ENCODE results near the gene KCNG2. TPM values are rescaled to one million over a fixed set of nuclear protein-coding genes. Genes with fewer than 3 reads are reported as not detected.

Gene KCNG2
- total RNA-seq, 1 donor, result under 0.01 TPM

DNA sequence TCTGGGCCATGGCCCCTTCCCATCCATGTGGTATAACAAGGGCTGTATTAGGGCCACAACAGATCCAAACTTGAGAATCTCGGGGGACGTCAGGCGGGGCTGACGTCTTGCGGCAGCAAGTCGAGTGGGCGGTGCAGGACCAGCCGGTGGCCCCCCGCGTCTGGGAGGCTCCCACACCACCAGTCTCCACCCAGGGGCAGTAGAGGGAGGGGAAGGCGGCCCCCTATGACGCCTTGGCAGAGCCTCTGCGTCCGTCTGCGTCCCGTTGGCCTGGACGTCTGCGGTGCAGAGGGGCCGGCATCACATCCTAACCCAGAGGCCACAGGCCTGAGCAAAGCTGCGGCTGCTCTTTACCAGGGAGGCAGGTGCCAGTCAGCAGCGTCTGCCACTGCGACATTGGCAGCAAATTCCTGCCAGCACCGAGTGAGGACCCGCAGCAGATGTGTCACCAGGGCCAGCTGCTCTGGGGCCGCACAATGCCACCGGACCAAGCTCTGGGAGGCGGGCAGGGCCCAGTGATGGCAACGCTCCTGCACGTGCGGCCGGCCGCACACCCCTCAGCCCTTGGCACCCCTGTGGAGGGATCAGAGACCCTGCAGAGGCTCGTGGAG is 73.8 kb downstream of the KCNG2 start:
- H3K4me3 ChIP-seq (ENCODE audit: low read depth, low read length), result no peak overlapping the region
- DNase-seq (ENCODE audit: low read depth), result no peak
- TF ChIP-seq, protein P1, sequence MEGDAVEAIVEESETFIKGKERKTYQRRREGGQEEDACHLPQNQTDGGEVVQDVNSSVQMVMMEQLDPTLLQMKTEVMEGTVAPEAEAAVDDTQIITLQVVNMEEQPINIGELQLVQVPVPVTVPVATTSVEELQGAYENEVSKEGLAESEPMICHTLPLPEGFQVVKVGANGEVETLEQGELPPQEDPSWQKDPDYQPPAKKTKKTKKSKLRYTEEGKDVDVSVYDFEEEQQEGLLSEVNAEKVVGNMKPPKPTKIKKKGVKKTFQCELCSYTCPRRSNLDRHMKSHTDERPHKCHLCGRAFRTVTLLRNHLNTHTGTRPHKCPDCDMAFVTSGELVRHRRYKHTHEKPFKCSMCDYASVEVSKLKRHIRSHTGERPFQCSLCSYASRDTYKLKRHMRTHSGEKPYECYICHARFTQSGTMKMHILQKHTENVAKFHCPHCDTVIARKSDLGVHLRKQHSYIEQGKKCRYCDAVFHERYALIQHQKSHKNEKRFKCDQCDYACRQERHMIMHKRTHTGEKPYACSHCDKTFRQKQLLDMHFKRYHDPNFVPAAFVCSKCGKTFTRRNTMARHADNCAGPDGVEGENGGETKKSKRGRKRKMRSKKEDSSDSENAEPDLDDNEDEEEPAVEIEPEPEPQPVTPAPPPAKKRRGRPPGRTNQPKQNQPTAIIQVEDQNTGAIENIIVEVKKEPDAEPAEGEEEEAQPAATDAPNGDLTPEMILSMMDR (IDR thresholded peaks at IDR 0.05; ENCODE audit: insufficient read depth, low read depth, low read length), result no peak

DNA sequence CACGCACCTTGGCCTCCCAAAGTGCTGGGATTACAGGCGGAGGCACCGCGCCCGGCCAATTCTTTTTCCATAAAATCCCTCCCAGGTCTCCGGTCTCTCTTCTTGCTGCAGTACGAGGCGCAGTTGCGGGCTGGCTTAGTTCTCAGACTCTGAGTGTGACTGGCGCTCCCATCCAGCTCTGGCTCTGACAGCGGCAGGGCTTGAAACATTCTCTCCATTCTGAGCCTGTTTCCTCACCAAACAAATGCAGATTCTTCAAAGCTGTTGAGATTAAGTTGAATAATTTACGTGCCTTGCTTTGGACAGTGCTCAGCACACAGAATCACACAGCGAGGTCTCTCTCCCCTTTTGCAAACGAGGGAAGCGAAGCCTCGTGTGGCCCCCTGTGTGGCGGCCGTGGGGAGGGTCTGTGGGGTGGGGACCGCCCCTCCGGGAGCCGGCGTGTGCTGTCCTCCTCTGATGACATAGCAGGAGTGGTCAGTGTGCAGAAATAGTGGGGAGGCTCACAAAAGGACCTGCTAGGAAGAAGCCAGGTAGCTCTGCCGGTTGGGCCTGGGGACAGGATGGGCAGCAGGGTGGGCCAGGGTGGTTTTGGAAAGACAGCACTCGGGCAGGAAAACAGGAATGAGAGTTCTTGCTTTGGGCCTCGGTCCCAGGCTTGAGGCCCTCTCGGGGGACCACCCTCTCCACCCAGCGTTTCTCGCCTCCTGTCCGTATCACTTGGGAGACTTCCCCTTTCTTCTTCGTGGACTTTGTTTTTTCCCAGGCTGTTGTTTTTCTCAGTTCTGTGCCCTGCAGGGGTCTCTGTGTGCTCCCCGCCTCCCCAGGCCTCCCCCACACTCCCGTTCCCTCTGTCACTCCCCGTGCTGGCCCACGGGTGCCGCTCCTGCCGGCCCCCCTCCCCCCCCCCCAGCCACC is 75.0 kb downstream of the KCNG2 start:
- DNase-seq (ENCODE audit: low read depth), result no peak
- H3K4me3 ChIP-seq (ENCODE audit: low read depth, low read length), result no peak overlapping the region

DNA sequence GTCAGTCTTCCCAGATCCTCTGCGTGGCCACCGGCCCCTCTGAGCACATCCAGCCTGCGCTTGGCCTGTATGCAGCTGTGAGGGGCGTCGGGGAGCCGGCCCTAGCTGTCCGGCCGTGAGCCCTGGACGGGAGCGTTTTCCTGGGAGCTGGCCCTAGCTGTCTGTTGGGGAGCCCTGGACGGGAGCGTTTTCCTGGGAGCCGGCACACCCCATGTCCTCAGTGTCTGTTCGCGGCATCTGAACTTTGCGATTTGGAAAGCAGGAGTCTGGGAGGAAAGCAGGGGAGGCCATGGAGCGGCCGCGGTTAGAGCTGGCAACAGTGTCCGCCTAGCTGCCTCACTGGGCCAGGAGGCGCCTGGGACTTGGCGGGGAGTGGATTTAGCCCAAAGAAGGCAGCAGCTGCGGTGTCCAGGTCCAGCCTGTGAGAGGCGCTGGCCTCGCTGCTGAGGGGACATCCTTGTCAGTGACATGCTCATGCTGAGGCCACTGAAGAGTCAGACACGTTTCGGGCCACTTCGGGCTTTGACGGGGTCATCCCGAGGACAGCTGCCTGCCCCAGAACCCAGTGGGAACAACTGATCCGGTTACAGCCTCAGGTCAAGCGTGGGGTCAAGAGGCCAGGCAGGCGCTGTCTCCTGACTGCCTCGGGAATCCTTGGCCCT is 75.8 kb downstream of the KCNG2 start:
- no peak for DNase-seq (ENCODE audit: low read depth)
- TF ChIP-seq, protein P1 (IDR thresholded peaks at IDR 0.05; ENCODE audit: insufficient read depth, low read depth, low read length), result no peak
- H3K4me3 ChIP-seq (ENCODE audit: low read depth, low read length), result no peak overlapping the region

More for the DNA sequence above, 75.0 kb downstream of the KCNG2 start:
- TF ChIP-seq, protein P1 (IDR thresholded peaks at IDR 0.05; ENCODE audit: insufficient read depth, low read depth, low read length), result no peak

GRCh38 chr18:79874553-79875530 is 77.1 kb downstream of the KCNG2 start:
- TF ChIP-seq, protein P1 (IDR thresholded peaks at IDR 0.05; ENCODE audit: insufficient read depth, low read depth, low read length), result no peak
- no peak for DNase-seq (ENCODE audit: low read depth)
- H3K4me3 ChIP-seq (ENCODE audit: low read depth, low read length), result no peak overlapping the region

- TF ChIP-seq, protein P1 (IDR thresholded peaks at IDR 0.05; ENCODE audit: insufficient read depth, low read depth, low read length), result no peak
- H3K4me3 ChIP-seq (ENCODE audit: low read depth, low read length), result no peak overlapping the region
- DNase-seq (ENCODE audit: low read depth), result no peak
These were observed 77.8 kb downstream of the KCNG2 start for GRCh38 chr18:79875531-79875919.

DNA sequence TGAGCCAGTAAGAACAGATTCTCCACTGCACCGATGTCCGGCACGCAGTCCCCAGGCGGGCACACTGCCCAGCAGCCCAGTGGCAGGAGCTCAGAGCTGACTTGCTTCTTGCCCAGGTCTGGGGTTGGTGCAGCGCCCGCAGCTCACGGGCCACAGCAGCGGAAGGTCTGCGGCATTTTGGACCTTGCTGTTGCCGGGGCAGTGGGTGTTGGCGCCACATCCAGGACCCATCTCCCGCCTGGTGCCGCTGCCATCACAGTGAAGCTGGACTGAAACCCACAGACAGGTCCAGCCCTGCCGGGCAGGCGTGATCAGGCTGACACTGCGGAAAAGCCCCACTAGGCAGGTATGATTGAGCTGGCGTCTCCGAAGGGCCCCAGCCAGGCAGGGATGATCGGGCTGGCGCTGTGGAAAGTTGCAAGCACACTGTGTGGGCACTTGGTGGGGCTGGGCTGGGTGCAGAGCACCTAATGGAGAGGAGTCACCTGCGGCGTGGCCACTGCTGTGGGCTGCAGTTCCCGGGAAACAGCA is 78.3 kb downstream of the KCNG2 start:
- DNase-seq (ENCODE audit: low read depth), result no peak
- TF ChIP-seq, protein P1 (IDR thresholded peaks at IDR 0.05; ENCODE audit: insufficient read depth, low read depth, low read length), result no peak
- no peak overlapping the region for H3K4me3 ChIP-seq (ENCODE audit: low read depth, low read length)

Data from fibroblast of villous mesenchyme (primary cell).